ENCODE measurements around the gene CCDC13. TPM values are rescaled to one million over a fixed set of nuclear protein-coding genes. Genes with fewer than 3 reads are reported as not detected.
A peak's percentile ranks its signal among the peaks of the same experiment; 100 is the strongest.

The CCDC13 gene
- total RNA-seq, 1 donor from 2014 or later, result 1.2 TPM

DNA sequence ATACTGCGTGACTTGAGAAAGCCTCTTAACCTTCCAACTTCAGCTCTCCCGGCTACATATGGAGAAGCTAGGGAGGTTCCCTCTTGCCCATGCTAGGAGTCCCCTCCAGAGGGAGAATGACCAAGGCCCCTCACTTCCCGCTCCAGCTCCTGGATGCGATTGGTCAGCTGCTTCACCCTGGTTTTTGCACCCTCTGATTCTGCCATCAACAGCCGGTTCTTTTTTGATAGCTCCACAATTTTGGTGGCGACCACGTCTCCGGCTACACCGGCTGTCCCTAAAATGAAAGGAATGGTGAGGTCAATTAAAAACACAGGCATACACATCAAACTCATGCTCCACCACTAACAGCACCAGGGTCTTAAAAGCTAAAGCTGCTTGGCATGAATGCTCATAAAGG is 20.6 kb downstream of the CCDC13 start:
- no peak for DNase-seq (ENCODE audit: low spot score)

DNA sequence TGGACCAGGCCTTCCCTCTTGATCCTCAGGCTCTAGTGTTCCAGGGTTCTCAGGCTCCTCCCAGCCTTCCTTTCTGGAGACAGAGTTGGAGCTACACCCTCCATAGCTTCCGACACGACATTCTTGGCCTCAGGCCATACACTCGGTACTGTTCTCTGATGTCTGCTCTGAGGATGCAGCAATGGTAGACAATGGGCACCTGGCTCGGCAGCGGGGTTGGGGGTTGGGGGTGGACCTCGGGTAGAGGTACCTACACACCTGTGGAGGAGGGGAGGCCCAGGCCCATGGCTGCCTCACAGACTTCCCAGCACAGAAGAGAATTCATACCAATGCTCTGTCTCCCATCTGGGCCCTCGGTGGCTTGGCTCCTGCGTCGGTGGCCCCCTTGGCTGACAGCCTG is 21.4 kb downstream of the CCDC13 start:
- DNase-seq (ENCODE audit: low spot score), result no peak

DNA sequence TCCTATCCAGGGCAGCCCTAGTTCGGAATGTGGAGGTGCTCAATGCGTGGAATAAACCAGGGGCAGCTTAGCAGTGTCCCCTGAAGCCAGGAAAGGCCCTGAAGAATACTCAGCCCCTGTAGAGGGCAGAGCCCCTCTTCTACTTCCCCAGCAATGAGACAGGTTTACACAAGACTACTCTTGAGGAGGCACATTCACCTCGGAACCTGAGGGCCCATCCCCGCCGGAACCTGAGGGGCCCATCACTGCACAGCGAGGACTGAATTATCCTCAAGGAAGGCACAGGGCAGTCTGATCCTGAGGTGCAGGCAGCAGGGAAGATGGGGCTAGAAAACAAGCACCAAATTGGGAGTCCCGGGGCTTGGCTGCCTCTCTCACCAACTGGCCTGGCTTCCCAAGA is 22.2 kb downstream of the CCDC13 start:
- DNase-seq (ENCODE audit: low spot score), result no peak

GRCh38 chr3:42749753-42750231 is 23.3 kb downstream of the CCDC13 start:
- DNase-seq (ENCODE audit: low spot score), result no peak

DNA sequence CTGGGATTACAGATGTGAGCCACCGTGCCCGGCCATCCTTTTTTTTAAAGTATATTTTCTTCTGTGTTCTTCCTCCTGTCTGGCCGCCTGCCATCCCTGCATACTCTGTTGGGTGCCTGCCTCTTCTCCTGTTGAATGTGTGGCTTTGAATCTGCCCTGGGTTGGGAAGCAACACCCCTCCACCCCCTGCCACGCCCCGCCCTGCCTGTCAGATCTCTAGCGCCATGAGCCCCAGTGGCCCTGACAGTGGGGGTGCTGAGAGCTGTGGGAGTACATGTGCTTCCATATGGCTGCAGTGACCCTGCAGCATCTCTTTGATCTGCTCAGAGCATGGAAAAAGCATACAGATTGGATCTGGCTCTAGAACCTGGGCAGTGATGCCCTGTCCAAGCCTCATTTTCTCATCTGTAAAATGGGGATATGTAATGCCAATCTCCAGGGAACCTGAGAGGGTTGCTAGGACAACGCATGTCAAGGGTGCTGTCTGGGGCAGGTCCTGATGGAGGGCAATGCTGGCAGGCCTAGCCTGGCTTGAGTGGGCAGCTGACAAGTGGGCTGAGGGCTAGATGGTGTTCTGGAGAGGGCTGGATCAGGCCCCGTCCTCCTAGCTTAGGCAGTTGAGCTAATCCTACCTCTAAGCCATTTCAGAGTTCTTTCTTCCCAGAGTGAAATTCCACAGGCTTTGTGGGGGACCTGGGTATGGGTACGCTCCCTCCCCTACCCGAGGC is 23.9 kb downstream of the CCDC13 start:
- peak; percentile 35 for DNase-seq (ENCODE audit: low spot score)

- no peak for DNase-seq (ENCODE audit: low spot score)
Measured at GRCh38 chr3:42747581-42747980, 25.5 kb downstream of the CCDC13 start.

DNA sequence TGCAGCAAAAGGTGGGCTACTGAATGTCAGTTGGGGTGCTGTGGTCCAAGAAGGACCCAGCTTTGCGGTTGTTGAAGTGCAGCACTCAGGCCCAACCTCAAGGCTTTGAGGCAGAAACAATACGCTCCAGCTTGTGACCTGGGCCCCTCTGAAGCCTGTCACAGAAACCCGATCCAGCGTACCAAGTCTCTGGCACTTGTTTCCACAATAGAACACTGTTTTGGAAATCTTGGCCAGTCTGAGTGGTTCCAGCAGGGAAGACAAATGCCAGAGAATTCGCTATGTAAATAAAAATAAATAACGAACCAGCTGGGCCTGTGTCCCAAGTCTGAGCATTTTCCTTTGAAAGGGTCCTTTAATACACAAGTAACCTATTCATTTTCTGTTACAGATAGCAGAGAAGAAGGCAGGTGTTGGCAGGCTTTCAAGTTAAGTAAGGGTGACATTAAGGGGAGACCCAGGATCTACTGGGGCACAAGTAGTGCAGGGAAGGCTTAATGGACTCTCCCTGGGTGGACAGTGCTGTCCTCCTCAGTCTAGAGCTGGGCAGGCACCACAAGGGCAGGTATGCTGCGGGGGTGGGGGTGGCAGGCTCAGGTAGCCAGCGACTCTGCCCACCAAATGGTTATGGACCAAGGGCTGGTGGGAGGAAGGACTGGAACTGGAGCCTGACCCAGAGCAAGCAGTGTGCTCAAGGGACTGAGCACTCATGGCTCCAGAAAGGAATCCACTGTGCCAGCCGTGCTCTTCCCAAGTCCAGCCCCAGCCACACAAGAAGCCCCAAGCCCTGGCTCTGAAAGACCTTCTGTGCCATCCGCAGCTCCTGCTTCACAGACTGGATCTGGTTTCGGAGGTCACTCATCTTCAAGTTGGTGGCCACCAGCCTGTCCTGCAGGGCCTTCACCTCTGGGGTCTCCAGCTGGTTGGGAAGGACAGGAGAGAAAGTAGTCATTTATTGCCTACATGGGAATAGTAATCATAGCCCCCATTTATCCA is 26.3 kb downstream of the CCDC13 start:
- DNase-seq (ENCODE audit: low spot score), result no peak

GRCh38 chr3:42745776-42746454 is 27.1 kb downstream of the CCDC13 start:
- DNase-seq (ENCODE audit: low spot score), result no peak

- no peak for DNase-seq (ENCODE audit: low spot score)
Measured at GRCh38 chr3:42745291-42745745, 27.7 kb downstream of the CCDC13 start.

DNA sequence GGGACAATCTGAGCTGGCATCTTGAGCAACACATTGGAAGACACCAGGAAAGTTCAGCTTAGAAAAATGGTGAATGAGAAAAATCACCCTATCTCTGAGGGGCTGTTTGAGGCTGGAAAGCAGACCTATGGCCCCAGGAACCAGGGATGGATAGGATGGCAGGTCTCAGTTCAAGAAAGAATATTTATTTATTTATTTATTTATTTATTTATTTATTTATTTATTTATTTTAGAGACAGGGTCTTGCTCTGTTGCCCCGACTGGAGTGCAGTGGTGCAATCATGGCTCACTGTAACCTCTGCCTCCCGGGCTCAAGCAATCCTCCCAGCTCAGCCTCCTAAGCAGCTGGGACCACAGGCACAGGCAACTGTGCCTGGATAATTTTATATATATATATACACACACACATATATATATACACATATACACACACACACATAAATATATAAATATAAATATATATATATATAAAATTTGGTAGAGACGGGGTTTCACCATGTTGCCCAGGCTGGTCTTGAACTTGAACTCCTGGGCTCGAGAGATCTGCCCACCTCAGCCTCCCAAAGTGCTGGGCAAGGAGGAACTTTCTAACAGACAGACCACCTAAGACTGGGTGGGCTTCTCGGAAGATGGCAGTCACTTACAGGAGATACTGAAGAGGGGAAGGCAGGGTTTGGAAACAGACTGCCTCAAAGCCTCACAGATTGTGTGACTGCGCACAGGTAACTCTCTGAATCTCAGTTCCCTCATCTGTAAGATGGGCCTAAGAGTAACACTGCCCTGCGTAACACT is 29.7 kb downstream of the CCDC13 start:
- no peak for DNase-seq (ENCODE audit: low spot score)

GRCh38 chr3:42742688-42743087 is 30.4 kb downstream of the CCDC13 start:
- no peak for DNase-seq (ENCODE audit: low spot score)

DNA sequence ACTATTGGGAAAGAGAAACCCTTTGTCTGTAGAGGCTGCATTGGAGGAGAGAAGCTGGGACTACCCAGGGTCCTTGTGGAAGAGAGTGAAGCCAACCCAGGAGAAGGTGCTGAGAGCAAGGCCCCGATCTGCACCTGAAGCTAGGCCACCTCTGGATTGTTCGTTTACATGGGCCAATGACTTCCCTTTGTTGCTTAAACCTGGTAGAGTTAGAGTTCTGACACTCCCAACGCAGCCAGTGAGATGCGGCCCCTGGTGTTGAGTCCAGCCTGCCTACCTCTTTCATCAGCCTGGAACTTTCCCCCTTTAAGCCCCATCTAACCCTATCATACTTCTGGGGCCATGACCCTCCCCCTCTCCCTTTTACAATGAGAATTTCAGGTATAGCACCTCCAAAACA is 30.8 kb downstream of the CCDC13 start:
- DNase-seq (ENCODE audit: low spot score), result no peak

- DNase-seq (ENCODE audit: low spot score), result no peak
Measured at GRCh38 chr3:42741796-42742195, 31.3 kb downstream of the CCDC13 start.

- no peak for DNase-seq (ENCODE audit: low spot score)
Measured at GRCh38 chr3:42739401-42740158, 33.5 kb downstream of the CCDC13 start.

GRCh38 chr3:42736531-42736930 is 36.5 kb downstream of the CCDC13 start:
- no peak for DNase-seq (ENCODE audit: low spot score)

- DNase-seq (ENCODE audit: low spot score), result no peak
Measured at GRCh38 chr3:42736081-42736480, 37.0 kb downstream of the CCDC13 start.

GRCh38 chr3:42735615-42736014 is 37.4 kb downstream of the CCDC13 start:
- DNase-seq (ENCODE audit: low spot score), result no peak

- DNase-seq (ENCODE audit: low spot score), result no peak
Measured at GRCh38 chr3:42735019-42735418, 38.0 kb downstream of the CCDC13 start.

DNA sequence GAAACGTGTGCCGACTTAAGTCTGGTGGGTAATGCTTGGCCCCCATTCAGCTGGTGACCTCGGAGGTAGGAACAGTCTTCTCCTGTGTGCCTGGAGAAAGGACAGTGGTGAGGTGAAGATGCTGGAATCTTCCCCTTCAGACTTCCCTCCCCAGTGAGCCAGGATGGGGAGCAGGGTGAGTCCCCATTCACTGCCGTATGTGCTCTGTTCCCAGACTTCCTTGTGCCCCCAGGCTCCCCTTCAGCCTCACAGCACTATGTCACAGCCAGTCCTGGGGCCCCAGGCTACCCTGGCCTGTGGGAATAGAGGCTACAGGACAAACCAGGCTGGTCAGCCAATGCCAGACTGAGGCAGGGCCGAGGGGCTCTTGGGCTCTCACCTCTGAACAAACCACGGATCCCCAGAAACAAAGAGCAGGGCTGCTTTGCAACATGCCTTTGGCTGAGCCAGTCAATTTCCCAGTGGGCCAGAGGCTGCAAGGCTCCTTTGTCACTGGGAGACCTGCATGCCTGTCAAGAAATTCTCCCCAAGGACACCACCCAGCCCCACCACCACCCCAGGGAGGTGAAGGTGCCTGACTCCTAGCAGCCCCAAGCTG is 38.7 kb downstream of the CCDC13 start:
- DNase-seq (ENCODE audit: low spot score), result no peak
